ENCODE measurements around the gene SPATA17. TPM values are rescaled to one million over a fixed set of nuclear protein-coding genes. Genes with fewer than 3 reads are reported as not detected.

SPATA17 gene
- total RNA-seq, 3 donors from 2014 or later (not counting 1 experiment from before 2014, with no cell fraction given), result not detected

DNA sequence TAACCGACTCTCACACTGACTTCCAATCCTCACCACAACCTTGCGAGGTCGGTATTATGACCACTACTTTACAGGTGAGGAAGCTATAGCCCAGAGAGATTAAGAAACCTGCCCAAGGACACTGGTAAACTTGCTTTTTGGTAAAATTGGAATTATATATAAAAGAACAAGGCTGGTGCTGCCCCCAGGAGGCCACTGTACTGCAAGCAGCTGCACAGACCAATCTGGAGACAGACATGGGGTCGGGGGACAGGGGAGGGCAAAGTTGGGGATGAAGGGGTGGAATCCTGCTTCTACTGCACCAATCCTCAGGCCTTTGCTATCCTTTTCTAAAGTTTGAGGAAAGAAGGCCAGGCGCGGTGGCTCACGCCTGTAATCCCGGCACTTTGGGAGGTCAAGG lies 280.8 kb downstream of the SPATA17 start:
- no peaks in the 10 kb centered on the region for H3K4me1 Mint-ChIP-seq
- no peak overlapping the region for H3K4me3 Mint-ChIP-seq
- H3K27me3 ChIP-seq (ENCODE audit: control insufficient read depth, insufficient read depth, low read length), result no peaks in the 10 kb centered on the region
- DNase-seq, result no peak
- no peaks in the 10 kb centered on the region for H3K36me3 Mint-ChIP-seq
- H3K36me3 ChIP-seq (ENCODE audit: control insufficient read depth, insufficient read depth, low read length), result no peaks in the 10 kb centered on the region
- no peak overlapping the region for H3K27ac ChIP-seq (ENCODE audit: low read length)
- no peak overlapping the region for H3K4me3 ChIP-seq (ENCODE audit: low read length)
- no peak for ATAC-seq
- 84% methylated on average over 6 of the region's 8 CpGs for WGBS (ENCODE audit: insufficient coverage)
- H3K4me1 ChIP-seq (ENCODE audit: control insufficient read depth, insufficient read depth, low read length), result no peaks in the 10 kb centered on the region
- H3K27ac Mint-ChIP-seq, result no peak overlapping the region
- TF ChIP-seq, protein P1, sequence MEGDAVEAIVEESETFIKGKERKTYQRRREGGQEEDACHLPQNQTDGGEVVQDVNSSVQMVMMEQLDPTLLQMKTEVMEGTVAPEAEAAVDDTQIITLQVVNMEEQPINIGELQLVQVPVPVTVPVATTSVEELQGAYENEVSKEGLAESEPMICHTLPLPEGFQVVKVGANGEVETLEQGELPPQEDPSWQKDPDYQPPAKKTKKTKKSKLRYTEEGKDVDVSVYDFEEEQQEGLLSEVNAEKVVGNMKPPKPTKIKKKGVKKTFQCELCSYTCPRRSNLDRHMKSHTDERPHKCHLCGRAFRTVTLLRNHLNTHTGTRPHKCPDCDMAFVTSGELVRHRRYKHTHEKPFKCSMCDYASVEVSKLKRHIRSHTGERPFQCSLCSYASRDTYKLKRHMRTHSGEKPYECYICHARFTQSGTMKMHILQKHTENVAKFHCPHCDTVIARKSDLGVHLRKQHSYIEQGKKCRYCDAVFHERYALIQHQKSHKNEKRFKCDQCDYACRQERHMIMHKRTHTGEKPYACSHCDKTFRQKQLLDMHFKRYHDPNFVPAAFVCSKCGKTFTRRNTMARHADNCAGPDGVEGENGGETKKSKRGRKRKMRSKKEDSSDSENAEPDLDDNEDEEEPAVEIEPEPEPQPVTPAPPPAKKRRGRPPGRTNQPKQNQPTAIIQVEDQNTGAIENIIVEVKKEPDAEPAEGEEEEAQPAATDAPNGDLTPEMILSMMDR (IDR thresholded peaks at IDR 0.05), result no peak
- H3K9me3 Mint-ChIP-seq, result peaks cover 19 to 21% of the 10 kb centered on the region in 2 donors
- H3K9me3 ChIP-seq (ENCODE audit: control insufficient read depth, insufficient read depth, low read length), result no peaks in the 10 kb centered on the region
- intact Hi-C loops (cut with micrococcal nuclease), result no loop called here
- H3K27me3 Mint-ChIP-seq (ENCODE audit: low read depth in 2 of 2), result no peaks in the 10 kb centered on the region

DNA sequence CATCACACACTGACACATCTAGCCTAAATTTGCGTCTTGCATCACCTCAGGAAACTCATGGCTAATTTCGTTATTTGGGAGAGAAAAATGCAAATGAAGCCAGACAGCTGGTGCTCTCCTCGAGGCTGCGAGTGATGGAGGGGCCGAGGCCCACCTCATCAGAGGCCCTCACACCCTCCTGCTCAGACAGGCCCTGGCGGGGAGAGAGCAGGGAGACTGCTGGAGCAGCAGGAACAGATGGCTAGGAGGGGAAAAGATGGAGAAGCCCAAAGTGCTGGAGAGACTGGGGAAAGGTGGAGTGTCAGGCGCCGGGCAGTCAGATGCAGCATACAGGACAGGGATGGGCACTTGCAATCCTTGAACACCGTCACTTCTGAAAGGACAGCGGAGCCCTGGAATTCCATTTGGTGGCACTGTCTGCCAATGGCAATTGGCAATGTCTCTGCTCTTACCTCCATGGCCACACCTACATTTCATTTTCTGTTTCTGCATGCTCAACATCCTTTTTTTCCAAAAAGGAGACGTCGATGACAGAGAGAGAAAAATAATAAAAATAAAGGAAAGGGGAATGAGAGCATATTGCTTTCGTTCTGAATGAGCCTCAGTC lies 286.2 kb downstream of the SPATA17 start:
- Histone ChIP-seq H3K4me1 (ENCODE audit: control insufficient read depth, insufficient read depth, low read length) (no peaks in the 10 kb centered on the region), H3K27ac (ENCODE audit: low read length) (no peak overlapping the region), H3K27me3 (ENCODE audit: control insufficient read depth, insufficient read depth, low read length) (no peaks in the 10 kb centered on the region), H3K36me3 (ENCODE audit: control insufficient read depth, insufficient read depth, low read length) (no peaks in the 10 kb centered on the region), H3K9me3 (ENCODE audit: control insufficient read depth, insufficient read depth, low read length) (peaks cover 5% of the 10 kb centered on the region), H3K4me3 (ENCODE audit: low read length) (no peak overlapping the region)
- no peak overlapping the region for H3K27ac Mint-ChIP-seq
- no peaks in the 10 kb centered on the region for H3K27me3 Mint-ChIP-seq (ENCODE audit: low read depth in 2 of 2)
- no peaks in the 10 kb centered on the region for H3K36me3 Mint-ChIP-seq
- H3K4me3 Mint-ChIP-seq, result no peak overlapping the region
- no peaks in the 10 kb centered on the region for H3K4me1 Mint-ChIP-seq
- intact Hi-C loops (cut with micrococcal nuclease), result no loop called here
- 62% methylated on average over 13 of the region's 13 CpGs for WGBS (ENCODE audit: insufficient coverage)
- DNase-seq (no peak), ATAC-seq (no peak)
- TF ChIP-seq, protein P1 (IDR thresholded peaks at IDR 0.05), result no peak
- H3K9me3 Mint-ChIP-seq, result peaks cover 18% of the 10 kb centered on the region in 2 donors

DNA sequence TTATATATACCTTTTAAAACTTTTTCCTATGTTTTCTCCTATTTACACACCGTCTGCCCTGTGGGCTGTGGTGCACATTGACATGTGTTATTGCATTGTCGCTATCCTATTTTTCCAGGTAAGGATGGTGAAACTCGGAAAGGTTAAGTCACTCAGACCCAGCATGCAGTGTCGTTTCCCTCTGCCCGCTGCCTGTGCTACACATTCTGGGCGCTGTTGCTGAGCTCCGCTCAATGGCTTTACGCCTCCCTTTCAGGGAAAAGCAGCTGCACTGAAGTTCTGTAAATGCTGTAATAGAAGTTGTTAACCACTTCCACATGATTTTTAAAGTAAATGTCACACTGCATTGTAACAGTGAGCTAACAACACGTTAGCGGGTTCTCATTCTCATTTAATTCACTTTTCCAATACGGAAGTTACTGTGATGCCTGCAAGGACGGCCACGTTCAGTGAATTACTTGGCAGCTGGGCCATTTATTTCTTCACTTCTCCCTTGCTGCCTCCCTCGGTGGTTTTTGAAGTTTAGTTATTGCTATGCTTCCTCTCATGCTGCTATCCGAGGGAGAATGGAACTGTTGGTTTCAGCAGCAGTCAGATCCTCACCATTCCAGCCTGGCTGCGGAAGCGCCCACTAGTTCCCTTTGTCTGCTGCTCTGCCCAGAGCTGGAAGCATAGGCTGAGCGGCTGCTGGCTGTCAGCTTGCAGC lies 288.7 kb downstream of the SPATA17 start:
- Mint-ChIP-seq H3K4me3 (no peak overlapping the region), H3K27ac (no peak overlapping the region), H3K4me1 (no peaks in the 10 kb centered on the region), H3K36me3 (no peaks in the 10 kb centered on the region), H3K27me3 (ENCODE audit: low read depth in 2 of 2) (no peaks in the 10 kb centered on the region), H3K9me3 (peaks cover 8 to 11% of the 10 kb centered on the region in 2 donors)
- Histone ChIP-seq H3K27me3 (ENCODE audit: control insufficient read depth, insufficient read depth, low read length) (no peaks in the 10 kb centered on the region), H3K27ac (ENCODE audit: low read length) (no peak overlapping the region), H3K36me3 (ENCODE audit: control insufficient read depth, insufficient read depth, low read length) (no peaks in the 10 kb centered on the region), H3K9me3 (ENCODE audit: control insufficient read depth, insufficient read depth, low read length) (peaks cover 5% of the 10 kb centered on the region), H3K4me1 (ENCODE audit: control insufficient read depth, insufficient read depth, low read length) (no peaks in the 10 kb centered on the region), H3K4me3 (ENCODE audit: low read length) (no peak overlapping the region)
- intact Hi-C loops (cut with micrococcal nuclease), result no loop called here
- 66% methylated on average over 18 of the region's 18 CpGs for WGBS (ENCODE audit: insufficient coverage)
- TF ChIP-seq, protein P1 (IDR thresholded peaks at IDR 0.05), result no peak
- ATAC-seq, result no peak
- DNase-seq, result no peak

Other genes with a start within 250 kb of the SPATA17 start
- 10 to 100 TPM; 10.4 to 15.4 (median 11.7) TPM for gene GPATCH2, start 254 bp upstream of the SPATA17 start, total RNA-seq

All from natural killer cell (primary cell).